ENCODE measurements around the gene RUNX3. TPM values are rescaled to one million over a fixed set of nuclear protein-coding genes. Genes with fewer than 3 reads are reported as not detected.

RUNX3 gene
- polyA plus RNA-seq, 3 donors, result 4.4 to 27.9 (median 6.7) TPM

DNA sequence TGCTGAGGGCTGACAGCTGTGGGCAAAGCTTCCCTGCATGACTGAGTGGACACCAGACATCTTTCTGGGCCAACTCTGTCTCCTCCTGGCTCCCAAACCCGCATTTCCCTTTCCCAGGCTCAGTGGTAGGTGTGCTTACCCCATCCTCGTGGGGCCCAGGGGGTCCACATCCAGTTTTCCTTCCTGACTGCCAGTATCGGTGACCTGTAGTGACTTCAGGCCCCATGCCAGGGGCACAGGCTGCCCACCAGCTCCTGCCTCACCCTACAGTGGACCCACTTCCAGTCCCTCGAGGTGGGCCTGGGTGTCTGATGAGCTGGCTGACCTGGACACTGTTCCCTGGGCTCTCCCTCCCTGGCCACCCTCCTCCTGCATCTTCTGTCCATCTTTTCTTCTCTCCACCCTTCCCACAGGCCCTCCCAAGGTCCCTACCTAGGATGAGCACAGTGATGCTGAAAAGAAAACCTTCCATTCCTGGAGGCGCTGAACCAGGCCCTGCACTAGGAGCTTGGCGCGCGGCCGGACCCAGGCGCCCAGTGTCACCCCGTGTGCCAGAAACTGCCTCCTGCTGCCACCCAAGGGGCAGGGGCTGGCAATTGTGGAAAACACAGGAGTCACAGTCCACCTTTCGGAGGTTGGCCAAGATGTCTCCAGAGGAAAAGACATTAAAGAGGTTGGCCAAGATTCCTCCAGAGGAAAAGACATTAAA lies 67.1 kb downstream of the RUNX3 start:
- Histone ChIP-seq H3K9ac (ENCODE audit: insufficient read depth, low read length, poor library complexity, severe bottlenecking) (no peak overlapping the region), H3K27ac (ENCODE audit: low read depth in 1 of 2, low read length in 2 of 2) (no peak overlapping the region), H3K4me1 (ENCODE audit: control insufficient read depth in 1 of 2, insufficient read depth in 2 of 2, low read length in 2 of 2) (peaks cover 17 to 18% of the 10 kb centered on the region in 2 donors), H3K9me3 (replicated peaks in 1 of 2; ENCODE audit: control insufficient read depth in 1 of 2, insufficient read depth in 1 of 2, low read length in 2 of 2) (no peaks in the 10 kb centered on the region), H3K79me2 (ENCODE audit: insufficient read depth, low read length) (no peaks in the 10 kb centered on the region), H4K20me1 (ENCODE audit: insufficient read depth, low read length) (no peaks in the 10 kb centered on the region), H3K27me3 (ENCODE audit: control insufficient read depth in 2 of 2, insufficient read depth in 2 of 2, low read length in 2 of 2) (peaks cover 0 to 8% of the 10 kb centered on the region in 2 donors), H2AFZ (ENCODE audit: insufficient read depth, low read depth, low read length, poor library complexity, severe bottlenecking) (no peak overlapping the region), H3K4me2 (replicated peaks; ENCODE audit: extremely low read depth, low read length, poor library complexity, severe bottlenecking) (no peak overlapping the region), H3K36me3 (replicated peaks in 1 of 2; ENCODE audit: control insufficient read depth in 1 of 2, insufficient read depth in 2 of 2, low read length in 2 of 2) (no peaks in the 10 kb centered on the region), H3K4me3 (replicated peaks in 1 of 3; ENCODE audit: low read depth in 2 of 3, low read length in 3 of 3) (no peak overlapping the region)
- TF ChIP-seq, protein P1, sequence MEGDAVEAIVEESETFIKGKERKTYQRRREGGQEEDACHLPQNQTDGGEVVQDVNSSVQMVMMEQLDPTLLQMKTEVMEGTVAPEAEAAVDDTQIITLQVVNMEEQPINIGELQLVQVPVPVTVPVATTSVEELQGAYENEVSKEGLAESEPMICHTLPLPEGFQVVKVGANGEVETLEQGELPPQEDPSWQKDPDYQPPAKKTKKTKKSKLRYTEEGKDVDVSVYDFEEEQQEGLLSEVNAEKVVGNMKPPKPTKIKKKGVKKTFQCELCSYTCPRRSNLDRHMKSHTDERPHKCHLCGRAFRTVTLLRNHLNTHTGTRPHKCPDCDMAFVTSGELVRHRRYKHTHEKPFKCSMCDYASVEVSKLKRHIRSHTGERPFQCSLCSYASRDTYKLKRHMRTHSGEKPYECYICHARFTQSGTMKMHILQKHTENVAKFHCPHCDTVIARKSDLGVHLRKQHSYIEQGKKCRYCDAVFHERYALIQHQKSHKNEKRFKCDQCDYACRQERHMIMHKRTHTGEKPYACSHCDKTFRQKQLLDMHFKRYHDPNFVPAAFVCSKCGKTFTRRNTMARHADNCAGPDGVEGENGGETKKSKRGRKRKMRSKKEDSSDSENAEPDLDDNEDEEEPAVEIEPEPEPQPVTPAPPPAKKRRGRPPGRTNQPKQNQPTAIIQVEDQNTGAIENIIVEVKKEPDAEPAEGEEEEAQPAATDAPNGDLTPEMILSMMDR (IDR thresholded peaks at IDR 0.05), result no peak
- Mint-ChIP-seq H3K9me3 (no peaks in the 10 kb centered on the region), H3K36me3 (no peaks in the 10 kb centered on the region), H3K27ac (no peak overlapping the region), H3K4me3 (peak overlapping the region in 1 of 2 donors; percentile 55), H3K27me3 (ENCODE audit: low read depth in 3 of 3) (peaks cover 10 to 42% (median 25%) of the 10 kb centered on the region in 3 donors), H3K4me1 (peaks cover 18% of the 10 kb centered on the region)
- 88% methylated on average over 11 of the region's 12 CpGs for WGBS (ENCODE audit: insufficient coverage)
- intact Hi-C loops (cut with micrococcal nuclease), result no loop called here
- DNase-seq, result no peak

DNA sequence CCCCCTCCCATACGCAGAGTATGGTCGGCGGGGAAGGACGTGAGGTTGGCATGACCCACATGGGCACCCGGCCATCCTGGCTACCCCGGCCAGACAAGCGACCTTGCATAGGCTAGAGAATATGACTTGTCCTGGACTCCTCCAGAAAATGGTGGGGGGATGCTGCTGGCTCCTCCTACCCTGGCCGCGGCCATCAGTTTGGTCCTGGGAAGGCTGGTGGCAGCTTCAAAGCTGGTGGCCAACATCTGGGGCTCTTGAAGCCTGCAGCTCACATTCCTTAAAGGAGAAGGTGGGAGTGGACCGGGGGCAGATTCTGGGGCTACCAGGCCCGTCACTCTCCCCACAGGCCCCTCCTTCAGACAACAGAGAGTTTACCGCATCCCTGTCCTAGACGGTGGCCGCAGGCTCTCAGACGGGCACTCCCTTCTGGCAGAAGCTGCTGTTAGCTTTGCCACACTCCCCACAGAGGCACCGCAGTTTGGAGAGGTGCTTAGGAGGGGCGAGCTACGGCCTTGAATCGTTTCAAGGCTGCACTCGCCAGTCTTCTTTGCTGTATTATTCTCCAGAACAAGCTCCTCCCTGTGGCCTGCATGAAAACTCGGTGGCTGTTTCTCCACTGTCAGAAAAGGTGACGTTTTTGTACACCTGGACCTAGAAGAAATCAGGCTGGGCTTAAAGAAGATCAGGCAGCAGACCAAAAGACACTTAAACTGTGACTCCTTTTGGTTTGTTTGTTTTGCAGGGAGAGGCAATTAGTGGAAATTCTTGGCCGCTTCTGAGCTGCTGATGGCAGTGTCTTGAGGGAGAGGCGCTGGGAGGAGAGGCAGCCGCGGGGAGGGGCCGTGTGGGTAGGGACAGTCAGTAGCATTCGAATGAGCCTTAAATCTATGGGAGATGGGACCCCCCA lies 68.0 kb downstream of the RUNX3 start:
- Mint-ChIP-seq H3K9me3 (no peaks in the 10 kb centered on the region), H3K4me1 (peaks cover 20% of the 10 kb centered on the region), H3K4me3 (peak overlapping the region in 1 of 2 donors; percentile 55), H3K36me3 (no peaks in the 10 kb centered on the region), H3K27me3 (ENCODE audit: low read depth in 3 of 3) (peaks cover 12 to 47% (median 25%) of the 10 kb centered on the region in 3 donors), H3K27ac (no peak overlapping the region)
- H2AFZ ChIP-seq (ENCODE audit: insufficient read depth, low read depth, low read length, poor library complexity, severe bottlenecking), result no peak overlapping the region
- H3K4me1 ChIP-seq (ENCODE audit: control insufficient read depth in 1 of 2, insufficient read depth in 2 of 2, low read length in 2 of 2), result peaks cover 17 to 18% of the 10 kb centered on the region in 2 donors
- H3K9ac ChIP-seq (ENCODE audit: insufficient read depth, low read length, poor library complexity, severe bottlenecking), result no peak overlapping the region
- no peaks in the 10 kb centered on the region for H3K36me3 ChIP-seq (replicated peaks in 1 of 2; ENCODE audit: control insufficient read depth in 1 of 2, insufficient read depth in 2 of 2, low read length in 2 of 2)
- H3K79me2 ChIP-seq (ENCODE audit: insufficient read depth, low read length), result no peaks in the 10 kb centered on the region
- TF ChIP-seq, protein P1 (IDR thresholded peaks at IDR 0.05), result no peak
- intact Hi-C loops (cut with micrococcal nuclease), result no loop called here
- no peak overlapping the region for H3K4me3 ChIP-seq (replicated peaks in 1 of 3; ENCODE audit: low read depth in 2 of 3, low read length in 3 of 3)
- DNase-seq, result no peak
- H3K27me3 ChIP-seq (ENCODE audit: control insufficient read depth in 2 of 2, insufficient read depth in 2 of 2, low read length in 2 of 2), result peaks cover 0 to 11% of the 10 kb centered on the region in 2 donors
- H3K4me2 ChIP-seq (replicated peaks; ENCODE audit: extremely low read depth, low read length, poor library complexity, severe bottlenecking), result no peak overlapping the region
- 92% methylated on average over 14 of the region's 28 CpGs for WGBS (ENCODE audit: insufficient coverage)
- no peaks in the 10 kb centered on the region for H3K9me3 ChIP-seq (replicated peaks in 1 of 2; ENCODE audit: control insufficient read depth in 1 of 2, insufficient read depth in 1 of 2, low read length in 2 of 2)
- H4K20me1 ChIP-seq (ENCODE audit: insufficient read depth, low read length), result no peaks in the 10 kb centered on the region
- H3K27ac ChIP-seq (ENCODE audit: low read depth in 1 of 2, low read length in 2 of 2), result no peak overlapping the region
